IMR-90 (cell line): ENCODE results near the gene MCM5. TPM values are rescaled to one million over a fixed set of nuclear protein-coding genes. Genes with fewer than 3 reads are reported as not detected.

Experiments used
- ATAC-seq: fragments of 200-7000 bp; cut with Tn5 transposase; 2 replicates; pipeline ENCODE4 v1.9.1; 2020; ENCODE audit warnings: low read depth, mild to moderate bottlenecking, moderate library complexity
- BruUV-seq: library from RNA; stranded (reverse); fragments of 400-500 nt; replicated peaks from 2 replicates; lab custom pipeline; 2021; lab: Mats Ljungman, UMichigan
- CTCF ChIA-PET: fragments of 300-600 bp; formaldehyde crosslinking; extraction: SDS; loops from one replicate; lab custom pipeline; 2021; ENCODE audit warnings: antibody characterized with exemption; lab: Yijun Ruan, JAX
- POLR2A ChIA-PET: fragments of 300-600 bp; sonication (Branson Sonifier 250); formaldehyde crosslinking; loops from one replicate; lab custom pipeline; 2022; ENCODE audit warnings: antibody characterized with exemption; ENCODE audit not compliant: unreplicated experiment; lab: Charles Lee
- DNase-seq: peaks from one replicate; pipeline ENCODE4 v3.0.0; 2013
- H2AFZ ChIP-seq: replicated peaks from 2 replicates; pipeline ENCODE3; 2013; ENCODE audit warnings: low read length, mild to moderate bottlenecking; ENCODE audit not compliant: poor library complexity
- H2AK5ac ChIP-seq: 2 replicates; pipeline ENCODE4 v1.6.1; 2013; ENCODE audit warnings: low read depth, low read length, inconsistent platforms
- H2AK9ac ChIP-seq: replicated peaks from 2 replicates; pipeline ENCODE3; 2013; ENCODE audit warnings: mild to moderate bottlenecking, low read depth, low read length, moderate library complexity; ENCODE audit not compliant: poor library complexity
- H2BK120ac ChIP-seq: 2 replicates; pipeline ENCODE4 v1.6.1; 2013; ENCODE audit warnings: low read depth, low read length, inconsistent platforms
- H2BK15ac ChIP-seq: 3 replicates; pipeline ENCODE4 v1.6.1; 2013; ENCODE audit warnings: low read depth, low read length, inconsistent platforms
- H2BK20ac ChIP-seq: 2 replicates; pipeline ENCODE4 v1.6.1; 2013; ENCODE audit warnings: low read depth, mild to moderate bottlenecking, inconsistent platforms, low read length, moderate library complexity
- H2BK5ac ChIP-seq: 2 replicates; pipeline ENCODE4 v1.6.1; 2013; ENCODE audit warnings: mild to moderate bottlenecking, low read depth, low read length, inconsistent platforms; ENCODE audit not compliant: poor library complexity, severe bottlenecking
- H3K14ac ChIP-seq: replicated peaks from 2 replicates; pipeline ENCODE4 v1.6.1; 2013; ENCODE audit warnings: low read depth, low read length, inconsistent platforms
- H3K18ac ChIP-seq: 2 replicates; pipeline ENCODE4 v1.6.1; 2013; ENCODE audit warnings: low read depth, low read length, control low read depth
- H3K23ac ChIP-seq: 2 replicates; pipeline ENCODE4 v1.6.1; 2013; ENCODE audit warnings: low read depth, low read length, inconsistent platforms
- H3K27ac ChIP-seq: 2 replicates; pipeline ENCODE4 v1.5.1; 2013; ENCODE audit warnings: mild to moderate bottlenecking, control low read depth, low read length; ENCODE audit not compliant: insufficient read depth
- H3K27me3 ChIP-seq: 2 replicates; pipeline ENCODE4 v1.6.1; 2013; ENCODE audit warnings: low read length; ENCODE audit not compliant: control insufficient read depth, insufficient read depth
- H3K36me3 ChIP-seq: 2 replicates; pipeline ENCODE4 v1.6.1; 2013; ENCODE audit warnings: low read length, mixed read lengths; ENCODE audit not compliant: control insufficient read depth, insufficient read depth
- H3K4ac ChIP-seq: 2 replicates; pipeline ENCODE4 v1.6.1; 2013; ENCODE audit warnings: low read depth, low read length, inconsistent platforms
- H3K4me1 ChIP-seq: 2 replicates; pipeline ENCODE4 v1.6.1; 2013; ENCODE audit warnings: low read length, mixed read lengths; ENCODE audit not compliant: control insufficient read depth, insufficient read depth
- H3K4me2 ChIP-seq: 2 replicates; pipeline ENCODE4 v1.6.1; 2013; ENCODE audit warnings: low read depth, mild to moderate bottlenecking, control low read depth, low read length, moderate library complexity
- H3K4me3 ChIP-seq: 2 replicates; pipeline ENCODE4 v1.5.1; 2013; ENCODE audit warnings: low read depth, mild to moderate bottlenecking, control low read depth, low read length, moderate library complexity; ENCODE audit not compliant: insufficient read depth
- H3K56ac ChIP-seq: 2 replicates; pipeline ENCODE4 v1.6.1; 2013; ENCODE audit warnings: low read length, inconsistent platforms; ENCODE audit not compliant: insufficient read depth; ENCODE audit errors: extremely low read depth
- H3K79me1 ChIP-seq, 2 experiments: 2 replicates each; pipeline ENCODE4 v1.6.1; 2013; ENCODE audit warnings: low read length in 2 of 2, inconsistent platforms in 1 of 2, low read depth in 1 of 2
- H3K9ac ChIP-seq: 2 replicates; pipeline ENCODE4 v1.6.1; 2013; ENCODE audit warnings: low read depth, low read length, control low read depth
- H3K9me1 ChIP-seq: 2 replicates; pipeline ENCODE4 v1.6.1; 2013; ENCODE audit warnings: low read length, inconsistent platforms; ENCODE audit not compliant: insufficient read depth
- H3K9me3 ChIP-seq: 2 replicates; pipeline ENCODE4 v1.6.1; 2013; ENCODE audit warnings: low read length; ENCODE audit not compliant: control insufficient read depth, insufficient read depth
- H4K20me1 ChIP-seq: 2 replicates; pipeline ENCODE4 v1.6.1; 2013; ENCODE audit warnings: low read length, inconsistent platforms; ENCODE audit not compliant: insufficient read depth
- H4K5ac ChIP-seq: 2 replicates; pipeline ENCODE4 v1.6.1; 2013; ENCODE audit warnings: mild to moderate bottlenecking, low read depth, low read length, control low read depth
- H4K8ac ChIP-seq, 2 experiments: 2 replicates each; pipeline ENCODE4 v1.6.1; 2013; ENCODE audit warnings: low read depth in 2 of 2, low read length in 2 of 2, control low read depth in 1 of 2, inconsistent platforms in 1 of 2
- H4K91ac ChIP-seq: 2 replicates; pipeline ENCODE4 v1.6.1; 2013; ENCODE audit warnings: low read depth, low read length, inconsistent platforms; ENCODE audit not compliant: insufficient read depth
- CEBPB ChIP-seq: IDR thresholded peaks from 2 replicates; pipeline ENCODE4 v1.6.1; 2012; ENCODE audit warnings: low read depth, low read length, improper control_type of control experiment
- FOS ChIP-seq: fragments of 150-350 bp; IDR thresholded peaks from 2 replicates; pipeline ENCODE4 v1.6.1; 2016; ENCODE audit warnings: low read depth, low read length
- MAZ ChIP-seq: IDR thresholded peaks from 2 replicates; pipeline ENCODE4 v1.6.1; 2012; ENCODE audit warnings: low read depth, mild to moderate bottlenecking, low read length, improper control_type of control experiment, moderate library complexity, borderline replicate concordance
- MXI1 ChIP-seq: IDR thresholded peaks from 2 replicates; pipeline ENCODE4 v1.6.1; 2012; ENCODE audit warnings: low read depth, mild to moderate bottlenecking, low read length, moderate library complexity, borderline replicate concordance
- NFE2L2 ChIP-seq: fragments of 150-350 bp; IDR thresholded peaks from 2 replicates; pipeline ENCODE4 v1.6.1; 2016; ENCODE audit warnings: low read depth, mild to moderate bottlenecking, low read length
- POLR2A ChIP-seq: IDR thresholded peaks from 2 replicates; pipeline ENCODE4 v1.6.1; 2012; ENCODE audit warnings: mild to moderate bottlenecking, low read depth, low read length
- RAD21 ChIP-seq: IDR thresholded peaks from 2 replicates; pipeline ENCODE4 v1.6.1; 2012; ENCODE audit warnings: low read length, improper control_type of control experiment
- SMC3 ChIP-seq: fragments of 150-350 bp; IDR thresholded peaks from 2 replicates; pipeline ENCODE4 v1.6.1; 2016; ENCODE audit warnings: low read depth, mild to moderate bottlenecking, antibody characterized with exemption, low read length, moderate library complexity
- WGBS, 2 experiments: methylation state at CpG; one replicate each; pipeline versions ENCODE4 v1.1.5 to v1.1.7; 2013; ENCODE audit warnings: missing lambda C conversion rate in 2 of 2; ENCODE audit not compliant: insufficient read length in 1 of 2; ENCODE audit errors: extremely low coverage in 2 of 2; 5-methylcytosine and 5-hydroxymethylcytosine counted together
- dilution Hi-C: fragments of 300-500 bp; cut with HindIII; formaldehyde crosslinking; loops from one replicate; pipeline ENCODE4 v1.14.3; 2018; ENCODE audit warnings: low sequenced_read_pairs; ENCODE audit not compliant: unreplicated experiment
- in situ Hi-C: fragments of 300-500 bp; cut with MboI; formaldehyde crosslinking; loops from 3 replicates; pipeline ENCODE4 v1.14.3; 2019; ENCODE audit warnings: low sequenced_read_pairs, inconsistent platforms, mixed read lengths
- intact Hi-C: fragments of 100-400 bp; cut with micrococcal nuclease; formaldehyde crosslinking; loops from 2 replicates; pipeline ENCODE4 v1.10.0; 2022
- polyA plus RNA-seq, 3 experiments: library from polyadenylated mRNA; depleted of rRNA; stranded (reverse); fragments of >200 nt; gene quantifications; 2 replicates each; pipeline ENCODE4 v1.2.3, GENCODE V29; 2012; ENCODE audit warnings: low replicate concordance in 1 of 3
- total RNA-seq: library from RNA; depleted of rRNA; stranded (reverse); fragments of >200 nt; gene quantifications from 2 replicates; pipeline ENCODE4 v1.2.3, GENCODE V29; 2012
- TF ChIP-seq, protein P1 (sequence below): fragments of 150-350 bp; IDR thresholded peaks from 2 replicates; pipeline ENCODE4 v1.6.1; 2017; ENCODE audit warnings: mild to moderate bottlenecking, antibody characterized with exemption, low read length, low read depth

MCM5 gene
- total and polyA plus RNA-seq, 2 of the 4 experiments (the other 2 are of a cell fraction): 43.0 to 58.6 TPM

DNA sequence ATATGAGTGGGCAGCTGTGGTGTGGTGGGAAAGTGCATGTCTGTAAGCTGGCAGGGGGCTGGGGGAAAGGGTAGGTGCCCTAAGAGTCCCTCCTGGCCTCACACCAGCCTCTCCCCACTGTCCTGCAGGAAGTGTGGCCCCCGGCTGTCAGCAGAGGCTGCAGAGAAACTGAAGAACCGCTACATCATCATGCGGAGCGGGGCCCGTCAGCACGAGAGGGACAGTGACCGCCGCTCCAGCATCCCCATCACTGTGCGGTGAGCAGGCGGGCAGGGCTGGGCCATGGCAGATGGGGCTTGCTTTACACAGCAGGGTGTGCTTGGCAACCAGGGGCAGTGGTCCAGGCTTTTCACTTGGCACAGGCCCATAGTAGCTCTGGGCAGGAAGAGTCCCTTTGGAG lies 19.8 kb downstream of the MCM5 start:
- Histone ChIP-seq H2BK5ac (no peak overlapping the region), H3K18ac (no peak overlapping the region), H3K23ac (no peak overlapping the region), H4K5ac (no peak overlapping the region), H3K36me3 (peaks cover 29% of the 10 kb centered on the region), H2AK9ac (no peak overlapping the region), H4K91ac (no peak overlapping the region), H3K4me1 (peaks cover 2% of the 10 kb centered on the region), H2BK15ac (no peak overlapping the region), H3K27ac (no peak overlapping the region), H3K56ac (no peak overlapping the region), H4K8ac (no peak overlapping the region), H3K9ac (no peak overlapping the region), H4K20me1 (peaks cover 4% of the 10 kb centered on the region; the same call in 1 of the 2 replicates), H3K9me3 (no peaks in the 10 kb centered on the region), H3K14ac (no peak overlapping the region), H2AK5ac (no peak overlapping the region), H2AFZ (no peak overlapping the region), H3K9me1 (0 out of 2 replicates have a peak, but pooled peaks cover 4% of the 10 kb centered on the region), H2BK20ac (no peak overlapping the region), H3K79me1 (peaks cover 0 to 4% of the 10 kb centered on the region in 2 experiments; a peak in 2 of 4 replicates), H3K4me3 (no peak overlapping the region), H3K4ac (no peak overlapping the region), H3K27me3 (no peaks in the 10 kb centered on the region), H2BK120ac (no peak overlapping the region), H3K4me2 (no peak overlapping the region)
- in situ Hi-C loops (no loop called here), dilution Hi-C loops (no loop called here), intact Hi-C loops (no loop called here)
- DNase-seq (no peak), ATAC-seq (no peak)
- CTCF ChIA-PET: interaction anchor here (2.0 kb wide), 1 partner anchor 11 kb away, joined by 10 read pairs; no protein-coding TSS in a partner anchor
- POLR2A ChIA-PET: no interaction called here
- WGBS, 2 experiments: 98% methylated on average over 10 of the region's 10 CpGs; no CpG with 5 or more reads in 1 of the 2 experiments
- TF ChIP-seq, protein P1, sequence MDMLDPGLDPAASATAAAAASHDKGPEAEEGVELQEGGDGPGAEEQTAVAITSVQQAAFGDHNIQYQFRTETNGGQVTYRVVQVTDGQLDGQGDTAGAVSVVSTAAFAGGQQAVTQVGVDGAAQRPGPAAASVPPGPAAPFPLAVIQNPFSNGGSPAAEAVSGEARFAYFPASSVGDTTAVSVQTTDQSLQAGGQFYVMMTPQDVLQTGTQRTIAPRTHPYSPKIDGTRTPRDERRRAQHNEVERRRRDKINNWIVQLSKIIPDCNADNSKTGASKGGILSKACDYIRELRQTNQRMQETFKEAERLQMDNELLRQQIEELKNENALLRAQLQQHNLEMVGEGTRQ: no peak
- no peak for TF ChIP-seq CEBPB
- TF ChIP-seq MAZ: no peak
- no peak for TF ChIP-seq SMC3
- no peak for TF ChIP-seq MXI1
- TF ChIP-seq RAD21: no peak
- no peak for TF ChIP-seq POLR2A
- TF ChIP-seq NFE2L2: no peak
- no peak for TF ChIP-seq FOS
- no TSS peak for BruUV-seq
